HEK293T (cell line): Measurements from ENCODE around the gene SPSB2.
"Not testable (repeated sequence)": the region's sequence is repeated elsewhere in the genome, so short reads cannot be mapped to it uniquely, and the experiment has no call there.

Source experiments
- CTCF ChIA-PET: fragments of 350-600 bp; formaldehyde crosslinking; extraction: SDS; loops from one replicate; lab custom pipeline; 2021; ENCODE audit warnings: antibody characterized with exemption, inconsistent platforms; lab: Yijun Ruan, JAX
- POLR2A ChIA-PET: fragments of 350-600 bp; formaldehyde crosslinking; extraction: SDS; loops from one replicate; lab custom pipeline; 2020; ENCODE audit warnings: antibody characterized with exemption, inconsistent platforms; lab: Yijun Ruan, JAX
- DNase-seq: peaks from one replicate; pipeline ENCODE4 v3.0.0; 2012; ENCODE audit warnings: mixed read lengths; ENCODE audit errors: extremely low spot score
- ARNT ChIP-seq: fragments of 450-650 bp; IDR thresholded peaks from 2 replicates; pipeline ENCODE4 v1.6.1; 2017; ENCODE audit warnings: mild to moderate bottlenecking
- CTBP1 ChIP-seq: fragments of 450-650 bp; IDR thresholded peaks from 2 replicates; pipeline ENCODE4 v1.6.1; 2016; ENCODE audit warnings: borderline replicate concordance
- ELF4 ChIP-seq: fragments of 450-650 bp; IDR thresholded peaks from 2 replicates; pipeline ENCODE4 v1.6.1; 2017; ENCODE audit warnings: antibody characterized with exemption
- FOXA1 ChIP-seq: fragments of 450-650 bp; IDR thresholded peaks from 2 replicates; pipeline ENCODE4 v1.6.1; 2016; ENCODE audit warnings: mild to moderate bottlenecking
- FOXK2 ChIP-seq: fragments of 450-650 bp; IDR thresholded peaks from 2 replicates; pipeline ENCODE4 v1.6.1; 2016; ENCODE audit warnings: mild to moderate bottlenecking
- FOXM1 ChIP-seq: fragments of 450-650 bp; IDR thresholded peaks from 2 replicates; pipeline ENCODE4 v1.6.1; 2017; ENCODE audit warnings: mild to moderate bottlenecking, borderline replicate concordance
- HDGF ChIP-seq: fragments of 450-650 bp; IDR thresholded peaks from 2 replicates; pipeline ENCODE4 v1.6.1; 2017; ENCODE audit warnings: antibody characterized with exemption, borderline replicate concordance
- L3MBTL2 ChIP-seq: fragments of 450-650 bp; conservative IDR thresholded peaks from 2 replicates; pipeline ENCODE4 v1.6.1; 2016; ENCODE audit warnings: mild to moderate bottlenecking
- LEF1 ChIP-seq: fragments of 450-650 bp; IDR thresholded peaks from 2 replicates; pipeline ENCODE4 v1.6.1; 2017; ENCODE audit warnings: mild to moderate bottlenecking, borderline replicate concordance
- NFRKB ChIP-seq: fragments of 450-650 bp; IDR thresholded peaks from 2 replicates; pipeline ENCODE4 v1.6.1; 2016; ENCODE audit warnings: mild to moderate bottlenecking, moderate library complexity
- PKNOX1 ChIP-seq: fragments of 450-650 bp; IDR thresholded peaks from 2 replicates; pipeline ENCODE4 v1.6.1; 2016
- SP1 ChIP-seq: fragments of 450-650 bp; IDR thresholded peaks from 2 replicates; pipeline ENCODE4 v1.6.1; 2017
- SUZ12 ChIP-seq: fragments of 450-650 bp; IDR thresholded peaks from 2 replicates; pipeline ENCODE4 v1.6.1; 2016; ENCODE audit warnings: mild to moderate bottlenecking
- TARDBP ChIP-seq: fragments of 450-650 bp; IDR thresholded peaks from 2 replicates; pipeline ENCODE4 v1.6.1; 2016
- ZNF384 ChIP-seq: fragments of 450-650 bp; IDR thresholded peaks from 2 replicates; pipeline ENCODE4 v1.6.1; 2016

Gene SPSB2

GRCh38 chr12:6867413-6868210, 5.5 kb downstream of the SPSB2 start, which contains the start of gene TPI1:
TPI1 (plus strand) TSS chr12:6867531; CDS start chr12:6867567, 36 bp downstream.
- CTCF ChIA-PET = interaction anchor here (0.6 to 2.5 kb wide), 4 partner anchors 16 to 329 kb away, joined by 3 to 26 read pairs (median 8); partner anchors contain the start of genes C1S, CDCA3 and USP5
- TF ChIP-seq L3MBTL2 (no peak), ELF4 (peak; percentile 71), ARNT (no peak)
- POLR2A ChIA-PET = interaction anchor here (0.6 to 12.4 kb wide), 28 partner anchors 14 to 241 kb away, joined by 3 to 214 read pairs (median 5); partner anchors contain the start of genes C12orf57, CDCA3, COPS7A and ENO2
- peak; percentile 91 for DNase-seq

DNA sequence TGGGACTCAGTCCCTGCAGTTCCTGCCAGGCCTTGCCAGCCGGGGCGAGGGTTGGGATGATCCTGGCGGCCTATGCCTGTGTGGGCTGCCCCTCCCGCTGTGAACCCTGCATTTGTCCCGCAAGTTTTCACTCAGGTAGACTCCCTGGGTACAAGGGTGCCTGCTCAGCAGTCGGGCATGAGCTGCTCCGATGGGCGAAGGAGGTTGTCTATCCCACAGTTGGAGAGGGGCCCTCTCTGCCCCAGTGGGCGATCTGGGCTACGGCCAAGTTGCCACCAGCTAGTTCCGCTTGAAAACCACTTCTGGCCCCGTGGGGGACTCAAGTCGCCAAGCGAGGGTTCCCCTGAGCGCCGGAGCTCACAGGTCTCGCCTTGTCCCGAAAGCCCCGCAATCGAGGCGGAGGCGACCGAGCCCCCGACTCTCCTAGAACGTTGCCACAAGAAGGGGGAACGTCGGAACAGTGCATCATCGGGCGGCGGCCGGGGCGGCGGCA, 6.1 kb downstream of the SPSB2 start:
- DNase-seq = peak; percentile 30
- ChIA-PET CTCF (interaction anchor here (0.6 kb wide), 2 partner anchors 193 to 328 kb away, joined by 3 to 5 read pairs; partner anchors contain the start of gene C1S), POLR2A (interaction anchor here (0.7 to 12.4 kb wide), 21 partner anchors 14 to 242 kb away, joined by 3 to 214 read pairs (median 4); partner anchors contain the start of genes C12orf57, CDCA3, COPS7A and ENO2)

GRCh38 chr12:6866163-6866919, 6.8 kb downstream of the SPSB2 start:
- DNase-seq = no peak
- POLR2A ChIA-PET = interaction anchor here (0.9 to 12.4 kb wide), 15 partner anchors 13 to 177 kb away, joined by 3 to 214 read pairs (median 5); partner anchors contain the start of genes C12orf57, CDCA3, COPS7A and MLF2
- CTCF ChIA-PET = interaction anchor here (1.4 kb wide), 1 partner anchor 25 kb away, joined by 3 read pairs; no protein-coding TSS in a partner anchor
- TF ChIP-seq FOXA1 (no peak), ELF4 (no peak), FOXK2 (no peak), SP1 (no peak), LEF1 (no peak), ZNF384 (no peak), PKNOX1 (no peak)

More for the DNA sequence above, 6.1 kb downstream of the SPSB2 start:
- TF ChIP-seq FOXM1 = no peak
- no peak for TF ChIP-seq ELF4
- no peak for TF ChIP-seq TARDBP
- no peak for TF ChIP-seq L3MBTL2
- no peak for TF ChIP-seq LEF1
- no peak for TF ChIP-seq SUZ12
- TF ChIP-seq CTBP1 = no peak
- TF ChIP-seq NFRKB = no peak
- TF ChIP-seq ZNF384 = no peak
- TF ChIP-seq ARNT = no peak
- TF ChIP-seq PKNOX1 = no peak
- no peak for TF ChIP-seq SP1

DNA sequence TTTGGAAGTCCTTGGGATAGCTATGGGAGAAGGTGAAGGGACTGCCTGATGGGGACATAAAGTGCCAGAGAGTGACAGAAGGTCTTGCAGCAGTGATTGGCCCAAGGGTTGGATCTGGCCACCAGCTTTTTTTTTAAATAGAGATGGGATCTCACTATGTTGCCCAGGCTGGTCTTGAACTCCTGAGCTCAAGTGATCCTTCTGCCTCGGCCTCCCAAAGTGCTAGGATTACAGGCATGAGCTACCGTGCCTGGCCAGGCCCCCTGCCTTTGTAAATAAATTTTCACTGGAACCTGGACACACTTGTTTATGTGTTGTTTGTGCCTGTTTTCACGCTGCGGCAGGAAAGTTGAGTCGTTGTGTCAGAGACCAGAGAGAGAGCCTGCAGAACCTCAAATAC, 7.8 kb downstream of the SPSB2 start:
- ChIA-PET CTCF (interaction anchor here (0.9 to 1.4 kb wide), 2 partner anchors 26 to 79 kb away, joined by 3 read pairs; no protein-coding TSS in a partner anchor), POLR2A (interaction anchor here (0.9 to 12.4 kb wide), 5 partner anchors 12 to 97 kb away, joined by 3 to 214 read pairs (median 4); partner anchors contain the start of genes C12orf57, CDCA3, RNU7-1 and USP5)

GRCh38 chr12:6863586-6864321, 9.3 kb downstream of the SPSB2 start:
- CTCF ChIA-PET = no interaction called here
- no peak for DNase-seq
- POLR2A ChIA-PET = interaction anchor here (1.1 to 12.4 kb wide), 4 partner anchors 9 to 80 kb away, joined by 3 to 214 read pairs (median 8); partner anchors contain the start of genes C12orf57, CDCA3, RNU7-1 and SPSB2
- TF ChIP-seq ZNF384 = no peak

More for the DNA sequence above, 7.8 kb downstream of the SPSB2 start:
- not testable (repeated sequence) for DNase-seq

DNA sequence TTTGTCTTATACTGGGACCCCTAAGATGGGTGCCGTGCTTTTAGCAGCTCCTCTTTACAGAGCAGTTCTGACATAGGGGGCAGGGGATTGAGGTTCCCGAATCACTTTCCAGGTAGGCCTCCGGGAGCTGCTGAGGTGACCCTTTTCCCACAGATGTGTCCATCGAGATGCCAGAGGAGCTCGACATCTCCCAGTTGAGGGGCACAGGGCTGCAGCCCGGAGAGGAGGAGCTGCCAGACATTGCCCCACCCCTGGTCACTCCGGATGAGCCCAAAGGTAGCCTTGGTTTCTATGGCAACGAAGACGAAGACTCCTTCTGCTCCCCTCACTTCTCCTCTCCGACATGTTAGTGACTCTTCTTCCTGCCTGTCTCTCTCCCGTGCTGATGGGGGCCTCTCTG, 10.1 kb downstream of the SPSB2 start:
- CTCF ChIA-PET = no interaction called here
- POLR2A ChIA-PET = interaction anchor here (1.2 to 12.4 kb wide), 3 partner anchors 10 to 30 kb away, joined by 3 to 214 read pairs (median 7); partner anchors contain the start of genes CDCA3, SPSB2 and USP5
- TF ChIP-seq NFRKB (no peak), FOXA1 (no peak), FOXK2 (no peak), ARNT (no peak), L3MBTL2 (no peak), HDGF (no peak)
- DNase-seq = no peak
